OCI-LY7 (cell line): ENCODE measurements around the gene CYFIP1. TPM values are rescaled to one million over a fixed set of nuclear protein-coding genes. Genes with fewer than 3 reads are reported as not detected.

ENCODE experiments used
- BruUV-seq: library from RNA; stranded (reverse); fragments of 400-500 nt; replicated peaks from 2 replicates; lab custom pipeline; 2021; lab: Mats Ljungman, UMichigan
- CTCF ChIA-PET: fragments of 300-600 bp; sonication (Branson Sonifier 250); formaldehyde crosslinking; loops from one replicate; lab custom pipeline; 2022; ENCODE audit warnings: antibody characterized with exemption; ENCODE audit not compliant: unreplicated experiment; lab: Charles Lee
- POLR2A ChIA-PET: fragments of 300-600 bp; sonication (Branson Sonifier 250); formaldehyde crosslinking; loops from one replicate; lab custom pipeline; 2022; ENCODE audit warnings: antibody characterized with exemption; lab: Charles Lee
- DNase-seq: peaks from one replicate; pipeline ENCODE4 v3.0.0-alpha.2; 2015; ENCODE audit warnings: low spot score
- H2AFZ ChIP-seq: fragments of 200-600 bp; sonication (generic), shearing (Covaris generic); 2 replicates; pipeline ENCODE4 v1.6.1; 2014; ENCODE audit warnings: mild to moderate bottlenecking, antibody characterized with exemption, low read length, moderate library complexity
- H3K27ac ChIP-seq: fragments of 200-600 bp; sonication (generic); 2 replicates; pipeline ENCODE4 v1.5.1; 2014; ENCODE audit warnings: mixed run types, low read depth, mild to moderate bottlenecking, moderate library complexity, low read length, inconsistent platforms; ENCODE audit not compliant: poor library complexity, severe bottlenecking
- H3K36me3 ChIP-seq: fragments of 200-600 bp; sonication (generic); 2 replicates; pipeline ENCODE4 v1.6.1; 2014; ENCODE audit warnings: mild to moderate bottlenecking, antibody characterized with exemption, low read length, moderate library complexity, mixed read lengths; ENCODE audit not compliant: insufficient read depth
- H3K4me1 ChIP-seq: fragments of 200-600 bp; sonication (generic); 2 replicates; pipeline ENCODE4 v1.5.1; 2014; ENCODE audit warnings: mild to moderate bottlenecking, low read length; ENCODE audit not compliant: insufficient read depth, poor library complexity, severe bottlenecking
- H3K4me2 ChIP-seq: fragments of 200-600 bp; sonication (generic); 2 replicates; pipeline ENCODE4 v1.6.1; 2014; ENCODE audit warnings: mild to moderate bottlenecking, low read length
- H3K4me3 ChIP-seq: fragments of 200-600 bp; sonication (generic); 2 replicates; pipeline ENCODE4 v1.5.1; 2014; ENCODE audit warnings: mild to moderate bottlenecking, low read depth, low read length; ENCODE audit not compliant: poor library complexity, severe bottlenecking
- H3K79me2 ChIP-seq: fragments of 200-600 bp; sonication (generic); 2 replicates; pipeline ENCODE4 v1.6.1; 2016; ENCODE audit warnings: low read depth, mild to moderate bottlenecking, low read length, moderate library complexity, mixed read lengths; ENCODE audit not compliant: insufficient read depth
- H3K9me2 ChIP-seq: fragments of 200-600 bp; sonication (generic); 2 replicates; pipeline ENCODE4 v1.6.1; 2016; ENCODE audit warnings: mild to moderate bottlenecking, low read length, mixed read lengths; ENCODE audit not compliant: insufficient read depth
- H3K9me3 ChIP-seq: fragments of 200-600 bp; sonication (generic); 2 replicates; pipeline ENCODE4 v1.6.1; 2014; ENCODE audit warnings: mild to moderate bottlenecking, mixed run types, low read length, mixed read lengths
- H4K20me1 ChIP-seq: fragments of 200-600 bp; sonication (generic); 2 replicates; pipeline ENCODE4 v1.6.1; 2014; ENCODE audit warnings: mild to moderate bottlenecking, antibody characterized with exemption, low read length, moderate library complexity, mixed read lengths; ENCODE audit not compliant: insufficient read depth
- EZH2phosphoT487 ChIP-seq: fragments of 200-600 bp; sonication (generic); IDR thresholded peaks from 2 replicates; pipeline ENCODE4 v1.6.1; 2018; ENCODE audit warnings: low read depth, borderline replicate concordance, mild to moderate bottlenecking, mixed run types, antibody characterized with exemption, low read length, moderate library complexity, mixed read lengths
- intact Hi-C: fragments of 100-400 bp; cut with micrococcal nuclease; formaldehyde crosslinking; loops from one replicate; pipeline ENCODE4 v1.10.0; 2022; ENCODE audit not compliant: unreplicated experiment
- total RNA-seq, 2 experiments: library from RNA; depleted of rRNA in 1 of 2; stranded (reverse); fragments of >200 nt in 1 of 2; shearing (Covaris generic) in 1 of 2; gene quantifications; 2 replicates each; pipeline ENCODE4 v1.2.3, GENCODE V29; 2014 to 2022
- TF ChIP-seq, protein P1 (sequence below): fragments of 200-600 bp; sonication (generic); conservative IDR thresholded peaks from 2 replicates; pipeline ENCODE4 v1.5.1; 2014; ENCODE audit warnings: mild to moderate bottlenecking, antibody characterized with exemption, low read length, moderate library complexity, mixed read lengths

The CYFIP1 gene
- total RNA-seq, 2 experiments from 2014 or later = 0.98 to 1.3 TPM

DNA sequence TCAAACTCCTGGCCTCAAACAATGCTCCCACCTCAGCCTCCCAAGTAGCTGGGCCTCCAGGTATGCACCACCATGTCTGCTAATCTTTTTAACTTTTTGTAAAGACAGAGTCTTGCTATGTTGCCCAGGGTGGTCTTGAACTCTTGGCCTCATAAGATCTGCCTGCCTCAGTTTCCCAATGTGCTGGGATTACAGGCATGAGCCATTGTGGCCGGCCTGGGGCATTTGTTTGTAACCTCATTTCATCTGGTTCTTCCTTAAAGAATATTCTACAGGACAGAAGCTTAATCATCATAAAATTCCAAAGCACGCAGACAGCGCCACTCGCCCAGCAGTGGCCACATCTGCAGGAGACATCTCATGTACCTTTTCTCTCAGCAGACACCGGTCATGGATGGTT is 23.6 kb upstream of the CYFIP1 start:
- Histone ChIP-seq H3K4me1 (no peaks in the 10 kb centered on the region), H3K9me2 (no peaks in the 10 kb centered on the region), H3K4me2 (no peak overlapping the region), H3K36me3 (peaks cover 94% of the 10 kb centered on the region), H4K20me1 (no peaks in the 10 kb centered on the region), H3K9me3 (no peaks in the 10 kb centered on the region), H3K27ac (no peak overlapping the region), H2AFZ (no peak overlapping the region), H3K79me2 (no peaks in the 10 kb centered on the region), H3K4me3 (no peak overlapping the region)
- intact Hi-C loops = loop anchor here (10.0 kb wide), 1 partner anchor 139 kb away; no protein-coding TSS in a partner anchor
- BruUV-seq = no TSS peak
- ChIA-PET CTCF (no interaction called here), POLR2A (interaction anchor here (0.6 to 0.7 kb wide), 2 partner anchors 15 to 539 kb away, joined by 3 to 4 read pairs; no protein-coding TSS in a partner anchor)
- no peak for TF ChIP-seq EZH2phosphoT487
- TF ChIP-seq, protein P1, sequence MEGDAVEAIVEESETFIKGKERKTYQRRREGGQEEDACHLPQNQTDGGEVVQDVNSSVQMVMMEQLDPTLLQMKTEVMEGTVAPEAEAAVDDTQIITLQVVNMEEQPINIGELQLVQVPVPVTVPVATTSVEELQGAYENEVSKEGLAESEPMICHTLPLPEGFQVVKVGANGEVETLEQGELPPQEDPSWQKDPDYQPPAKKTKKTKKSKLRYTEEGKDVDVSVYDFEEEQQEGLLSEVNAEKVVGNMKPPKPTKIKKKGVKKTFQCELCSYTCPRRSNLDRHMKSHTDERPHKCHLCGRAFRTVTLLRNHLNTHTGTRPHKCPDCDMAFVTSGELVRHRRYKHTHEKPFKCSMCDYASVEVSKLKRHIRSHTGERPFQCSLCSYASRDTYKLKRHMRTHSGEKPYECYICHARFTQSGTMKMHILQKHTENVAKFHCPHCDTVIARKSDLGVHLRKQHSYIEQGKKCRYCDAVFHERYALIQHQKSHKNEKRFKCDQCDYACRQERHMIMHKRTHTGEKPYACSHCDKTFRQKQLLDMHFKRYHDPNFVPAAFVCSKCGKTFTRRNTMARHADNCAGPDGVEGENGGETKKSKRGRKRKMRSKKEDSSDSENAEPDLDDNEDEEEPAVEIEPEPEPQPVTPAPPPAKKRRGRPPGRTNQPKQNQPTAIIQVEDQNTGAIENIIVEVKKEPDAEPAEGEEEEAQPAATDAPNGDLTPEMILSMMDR = no peak
- DNase-seq = no peak

DNA sequence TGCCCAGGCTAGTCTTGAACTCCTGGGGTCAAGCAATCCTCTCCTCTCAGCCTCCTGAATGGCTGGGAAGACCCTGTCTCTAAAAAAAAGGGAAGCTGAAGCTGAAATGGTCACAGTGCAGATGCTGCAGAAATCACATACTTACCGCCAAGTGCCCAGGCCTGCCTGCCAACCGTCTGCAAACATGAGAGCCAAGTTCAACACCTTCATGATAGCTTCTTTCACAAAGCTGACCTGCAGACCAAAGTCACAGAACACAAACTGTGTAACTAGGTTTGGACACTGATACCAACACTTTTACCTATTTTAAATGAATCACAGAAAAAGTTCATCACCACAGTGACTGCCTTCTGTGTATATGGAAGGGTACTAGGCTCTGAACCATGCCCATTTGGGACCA is 22.8 kb upstream of the CYFIP1 start:
- no peak overlapping the region for H3K27ac ChIP-seq
- H3K36me3 ChIP-seq = peaks cover 94% of the 10 kb centered on the region
- no peak for DNase-seq
- POLR2A ChIA-PET = interaction anchor here (1.4 kb wide), 1 partner anchor 36 kb away, joined by 3 read pairs; the partner anchor contains the start of gene TUBGCP5
- no peak overlapping the region for H2AFZ ChIP-seq
- no peaks in the 10 kb centered on the region for H4K20me1 ChIP-seq
- no peak overlapping the region for H3K4me2 ChIP-seq
- no peaks in the 10 kb centered on the region for H3K9me2 ChIP-seq
- H3K4me3 ChIP-seq = no peak overlapping the region
- no TSS peak for BruUV-seq
- H3K79me2 ChIP-seq = no peaks in the 10 kb centered on the region
- intact Hi-C loops = loop anchor here (10.0 kb wide), 1 partner anchor 138 kb away; no protein-coding TSS in a partner anchor
- H3K4me1 ChIP-seq = no peaks in the 10 kb centered on the region
- TF ChIP-seq EZH2phosphoT487 = no peak
- TF ChIP-seq, protein P1 = no peak
- CTCF ChIA-PET = no interaction called here
- no peaks in the 10 kb centered on the region for H3K9me3 ChIP-seq

DNA sequence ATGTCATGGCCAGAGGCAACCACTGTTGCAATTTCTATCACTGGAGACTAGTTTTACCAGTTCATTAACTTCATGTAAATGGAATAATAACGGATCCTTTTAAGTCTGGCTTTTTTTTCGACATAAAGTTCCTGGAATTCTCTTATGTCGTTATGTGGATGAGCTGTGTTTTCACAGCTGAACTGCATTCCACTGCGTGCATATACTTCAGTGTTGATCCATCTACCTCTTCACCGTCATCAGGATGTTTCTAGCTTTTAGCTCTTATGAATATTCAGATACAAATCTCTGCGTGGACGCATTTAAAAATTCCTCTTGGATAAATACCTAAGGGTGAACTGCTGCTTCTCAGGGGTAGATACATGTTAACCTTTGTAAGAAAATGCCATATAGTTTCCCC is 15.6 kb upstream of the CYFIP1 start:
- intact Hi-C loops = loop anchor here (5.0 kb wide), 1 partner anchor 53 kb away; no protein-coding TSS in a partner anchor
- no peak for DNase-seq
- ChIA-PET POLR2A (no interaction called here), CTCF (interaction anchor here (1.0 kb wide), 1 partner anchor 43 kb away, joined by 3 read pairs; the partner anchor contains the start of gene TUBGCP5)
- no peak for TF ChIP-seq EZH2phosphoT487
- TF ChIP-seq, protein P1 = no peak
- H3K27ac ChIP-seq = no peak overlapping the region
- no peaks in the 10 kb centered on the region for H3K9me2 ChIP-seq
- no peaks in the 10 kb centered on the region for H3K4me1 ChIP-seq
- BruUV-seq = TSS peak; percentile 33
- H4K20me1 ChIP-seq = no peaks in the 10 kb centered on the region
- peaks cover 68% of the 10 kb centered on the region for H3K36me3 ChIP-seq
- H3K9me3 ChIP-seq = no peaks in the 10 kb centered on the region
- no peak overlapping the region for H3K4me3 ChIP-seq
- no peaks in the 10 kb centered on the region for H3K79me2 ChIP-seq
- no peak overlapping the region for H3K4me2 ChIP-seq
- no peak overlapping the region for H2AFZ ChIP-seq
